ENCODE data around the gene GCAT.

- no peak for TF ChIP-seq YY1 (IDR thresholded peaks at IDR 0.05)
- no peak for TF ChIP-seq CTCF (IDR thresholded peaks at IDR 0.05; ENCODE audit: low read depth, low read length, missing input control)
- no peak for TF ChIP-seq TAF1 (conservative IDR thresholded peaks at IDR 0.05)
- no peak for TF ChIP-seq REST (IDR thresholded peaks at IDR 0.05)
Observed at GRCh38 chr22:37762389-37762836, 45.3 kb upstream of the GCAT start.
